ENCODE measurements around the gene PARD3B. TPM values are rescaled to one million over a fixed set of nuclear protein-coding genes. Genes with fewer than 3 reads are reported as not detected.

The PARD3B gene
- total and polyA plus RNA-seq, 2 experiments from 2014 or later: 4.3 to 8.5 TPM

DNA sequence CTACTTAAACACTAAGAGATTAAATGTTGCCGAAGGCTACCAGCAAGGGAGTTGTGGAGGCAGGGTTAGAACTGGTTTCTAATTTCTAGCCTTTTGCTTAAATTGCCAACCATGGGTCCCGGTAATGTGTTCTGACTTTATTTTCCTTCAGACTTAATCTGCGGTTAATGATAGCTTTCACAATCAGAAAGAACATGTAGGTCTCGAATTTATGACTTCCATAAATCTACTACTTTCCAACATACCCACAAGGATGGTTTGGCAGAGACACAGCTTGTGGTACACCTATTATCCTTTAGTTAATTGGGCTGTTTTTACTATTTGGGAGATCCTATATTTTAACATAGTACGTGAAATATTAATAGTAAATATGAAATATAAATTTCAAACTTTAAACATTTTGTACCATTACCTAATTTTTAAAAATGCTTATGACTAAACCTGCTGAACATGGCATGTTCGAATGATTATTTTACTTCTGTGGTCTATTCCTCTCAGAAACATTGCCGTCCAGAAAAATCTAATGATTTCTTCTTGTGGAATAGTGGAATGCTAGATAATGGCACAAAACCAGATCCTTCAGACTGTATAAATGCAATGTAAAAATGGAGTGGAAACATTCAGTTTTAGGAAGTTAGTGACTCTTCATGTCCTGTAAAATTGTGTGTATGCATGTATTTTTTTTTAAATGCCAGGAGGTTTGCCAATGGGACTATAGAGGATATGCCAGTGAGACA, 41.3 kb downstream of the PARD3B start:
- no peaks in the 10 kb centered on the region for H3K36me3 ChIP-seq
- no peak for DNase-seq (ENCODE audit: low read depth in 1 of 2, low spot score in 1 of 2)
- no peaks in the 10 kb centered on the region for H3K9me3 ChIP-seq (ENCODE audit: low read depth)
- TF ChIP-seq, protein P1, sequence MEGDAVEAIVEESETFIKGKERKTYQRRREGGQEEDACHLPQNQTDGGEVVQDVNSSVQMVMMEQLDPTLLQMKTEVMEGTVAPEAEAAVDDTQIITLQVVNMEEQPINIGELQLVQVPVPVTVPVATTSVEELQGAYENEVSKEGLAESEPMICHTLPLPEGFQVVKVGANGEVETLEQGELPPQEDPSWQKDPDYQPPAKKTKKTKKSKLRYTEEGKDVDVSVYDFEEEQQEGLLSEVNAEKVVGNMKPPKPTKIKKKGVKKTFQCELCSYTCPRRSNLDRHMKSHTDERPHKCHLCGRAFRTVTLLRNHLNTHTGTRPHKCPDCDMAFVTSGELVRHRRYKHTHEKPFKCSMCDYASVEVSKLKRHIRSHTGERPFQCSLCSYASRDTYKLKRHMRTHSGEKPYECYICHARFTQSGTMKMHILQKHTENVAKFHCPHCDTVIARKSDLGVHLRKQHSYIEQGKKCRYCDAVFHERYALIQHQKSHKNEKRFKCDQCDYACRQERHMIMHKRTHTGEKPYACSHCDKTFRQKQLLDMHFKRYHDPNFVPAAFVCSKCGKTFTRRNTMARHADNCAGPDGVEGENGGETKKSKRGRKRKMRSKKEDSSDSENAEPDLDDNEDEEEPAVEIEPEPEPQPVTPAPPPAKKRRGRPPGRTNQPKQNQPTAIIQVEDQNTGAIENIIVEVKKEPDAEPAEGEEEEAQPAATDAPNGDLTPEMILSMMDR (IDR thresholded peaks at IDR 0.05; ENCODE audit: low read depth, low read length): no peak
- H3K4me1 ChIP-seq (ENCODE audit: low read depth): no peaks in the 10 kb centered on the region
- H3K27me3 ChIP-seq: no peaks in the 10 kb centered on the region
- H3K27ac ChIP-seq: no peak overlapping the region
- H3K4me3 ChIP-seq: no peak overlapping the region

GRCh38 chr2:204590063-204590462, 44.8 kb downstream of the PARD3B start:
- no peaks in the 10 kb centered on the region for H3K9me3 ChIP-seq (ENCODE audit: low read depth)
- TF ChIP-seq, protein P1 (IDR thresholded peaks at IDR 0.05; ENCODE audit: low read depth, low read length): no peak
- H3K36me3 ChIP-seq: no peaks in the 10 kb centered on the region
- no peak for DNase-seq (ENCODE audit: low read depth in 1 of 2, low spot score in 1 of 2)
- H3K4me1 ChIP-seq (ENCODE audit: low read depth): no peaks in the 10 kb centered on the region
- H3K27me3 ChIP-seq: no peaks in the 10 kb centered on the region
- no peak overlapping the region for H3K4me3 ChIP-seq
- no peak overlapping the region for H3K27ac ChIP-seq

- H3K27me3 ChIP-seq: no peaks in the 10 kb centered on the region
- H3K4me1 ChIP-seq (ENCODE audit: low read depth): no peaks in the 10 kb centered on the region
- no peak overlapping the region for H3K4me3 ChIP-seq
- H3K27ac ChIP-seq: no peak overlapping the region
- H3K9me3 ChIP-seq (ENCODE audit: low read depth): no peaks in the 10 kb centered on the region
- no peaks in the 10 kb centered on the region for H3K36me3 ChIP-seq
- DNase-seq (ENCODE audit: low read depth in 1 of 2, low spot score in 1 of 2): no peak
- TF ChIP-seq, protein P1 (IDR thresholded peaks at IDR 0.05; ENCODE audit: low read depth, low read length): no peak
Measured at GRCh38 chr2:204591225-204591624, 46.0 kb downstream of the PARD3B start.

GRCh38 chr2:204604061-204604460, 58.8 kb downstream of the PARD3B start:
- H3K36me3 ChIP-seq: no peaks in the 10 kb centered on the region
- no peaks in the 10 kb centered on the region for H3K9me3 ChIP-seq (ENCODE audit: low read depth)
- no peak overlapping the region for H3K4me3 ChIP-seq
- H3K27ac ChIP-seq: no peak overlapping the region
- peaks cover 3% of the 10 kb centered on the region for H3K4me1 ChIP-seq (ENCODE audit: low read depth)
- TF ChIP-seq, protein P1 (IDR thresholded peaks at IDR 0.05; ENCODE audit: low read depth, low read length): no peak
- peak in 1 of 2 donors; percentile 8 for DNase-seq (ENCODE audit: low read depth in 1 of 2, low spot score in 1 of 2)
- H3K27me3 ChIP-seq: no peaks in the 10 kb centered on the region

GRCh38 chr2:204608237-204608939, 63.1 kb downstream of the PARD3B start:
- Histone ChIP-seq H3K36me3 (no peaks in the 10 kb centered on the region), H3K9me3 (ENCODE audit: low read depth) (no peaks in the 10 kb centered on the region), H3K27ac (no peak overlapping the region), H3K4me1 (ENCODE audit: low read depth) (peaks cover 3% of the 10 kb centered on the region), H3K27me3 (no peaks in the 10 kb centered on the region), H3K4me3 (no peak overlapping the region)
- TF ChIP-seq, protein P1 (IDR thresholded peaks at IDR 0.05; ENCODE audit: low read depth, low read length): no peak
- peak in 1 of 2 donors; percentile 4 for DNase-seq (ENCODE audit: low read depth in 1 of 2, low spot score in 1 of 2)
